A549 (cell line): Measurements from ENCODE around the gene MEG3. TPM values are rescaled to one million over a fixed set of nuclear protein-coding genes. Genes with fewer than 3 reads are reported as not detected.

ENCODE experiments used
- ATAC-seq, 2 experiments: fragments of 200-7000 bp in 1 of 2; fragments of >200 bp in 1 of 2; cut with Nextera tagmentation in 1 of 2; cut with Tn5 transposase in 1 of 2; 3 replicates each; pipeline versions ENCODE4 v1.8.0 to v1.9.1; 2018 to 2020; ENCODE audit warnings: mild to moderate bottlenecking in 1 of 2, moderate library complexity in 1 of 2
- CTCF ChIA-PET: fragments of 300-600 bp; sonication (Branson Sonifier 250); formaldehyde crosslinking; extraction: SDS; loops from one replicate; lab custom pipeline; 2021; ENCODE audit warnings: antibody characterized with exemption, inconsistent platforms; lab: Yijun Ruan, JAX
- POLR2A ChIA-PET: fragments of 350-600 bp; formaldehyde crosslinking; extraction: SDS; loops from one replicate; lab custom pipeline; 2021; ENCODE audit warnings: antibody characterized with exemption, inconsistent platforms; lab: Yijun Ruan, JAX
- DNase-seq, 2 experiments: peaks; one replicate each; pipeline versions ENCODE4 v3.0.0 to v3.0.0-alpha.2; 2011 to 2016; ENCODE audit warnings: low read depth in 1 of 2, low spot score in 1 of 2
- FAIRE-seq: peaks from 2 replicates; lab custom pipeline; 2011; peaks lifted over from hg19 to GRCh38; lab: Jason Lieb, UNC
- H3K27ac ChIP-seq, 2 experiments: fragments of >200 bp; sonication (Bioruptor Twin); formaldehyde crosslinking; 3 replicates each; pipeline ENCODE4 v1.5.1; 2016 to 2017
- H3K4me1 ChIP-seq: fragments of >200 bp; sonication (Bioruptor Twin); formaldehyde crosslinking; 3 replicates; pipeline ENCODE4 v1.6.1; 2016
- H3K4me2 ChIP-seq: fragments of >200 bp; sonication (Bioruptor Twin); formaldehyde crosslinking; 3 replicates; pipeline ENCODE4 v1.6.1; 2016
- H3K4me3 ChIP-seq: fragments of >200 bp; sonication (Bioruptor Twin); formaldehyde crosslinking; 3 replicates; pipeline ENCODE4 v1.5.1; 2016
- H3K9me3 ChIP-seq: fragments of >200 bp; sonication (Bioruptor Twin); formaldehyde crosslinking; 3 replicates; pipeline ENCODE4 v1.6.1; 2016
- EHMT2 ChIP-seq: fragments of 200-600 bp; sonication (generic); IDR thresholded peaks from 2 replicates; pipeline ENCODE4 v1.6.1; 2016; ENCODE audit warnings: antibody characterized with exemption, low read depth, mild to moderate bottlenecking, moderate library complexity
- EP300 ChIP-seq, 2 experiments: fragments of >200 bp; sonication (Bioruptor Twin); formaldehyde crosslinking; IDR thresholded peaks; 2 replicates in 1 of 2; 3 replicates in 1 of 2; pipeline ENCODE4 v1.6.1; 2016 to 2017
- HES2 ChIP-seq: fragments of >200 bp; sonication (Bioruptor Twin); formaldehyde crosslinking; IDR thresholded peaks from 2 replicates; pipeline ENCODE4 v1.6.1; 2016
- HOXB13 ChIP-seq: fragments of 250-450 bp; sonication (Bioruptor Pico); IDR thresholded peaks from 2 replicates; pipeline ENCODE4 v1.5.0; 2020; ENCODE audit warnings: low read depth, mild to moderate bottlenecking, moderate library complexity
- KDM1A ChIP-seq: fragments of 200-600 bp; sonication (generic); IDR thresholded peaks from 2 replicates; pipeline ENCODE4 v1.6.1; 2016; ENCODE audit warnings: low read depth, mild to moderate bottlenecking
- MYC ChIP-seq: IDR thresholded peaks from 2 replicates; pipeline ENCODE4 v1.6.1; 2012; ENCODE audit warnings: mild to moderate bottlenecking, inconsistent platforms, low read length, improper control_type of control experiment, borderline replicate concordance
- PBX3 ChIP-seq: IDR thresholded peaks from 2 replicates; pipeline ENCODE4 v1.6.1; 2012
- POLR2AphosphoS2 ChIP-seq: conservative IDR thresholded peaks from 2 replicates; pipeline ENCODE4 v1.6.1; 2012; ENCODE audit warnings: low read length, improper control_type of control experiment, inconsistent platforms
- REST ChIP-seq: fragments of 200-600 bp; sonication (generic); IDR thresholded peaks from 2 replicates; pipeline ENCODE4 v1.6.1; 2016; ENCODE audit warnings: antibody characterized with exemption, mild to moderate bottlenecking, moderate library complexity
- SMC3 ChIP-seq: fragments of >200 bp; sonication (Bioruptor Twin); formaldehyde crosslinking; IDR thresholded peaks from 3 replicates; pipeline ENCODE4 v1.6.1; 2018; ENCODE audit warnings: inconsistent platforms
- TP53 ChIP-seq: fragments of 250-450 bp; sonication (Bioruptor Pico); IDR thresholded peaks from 2 replicates; pipeline ENCODE4 v1.5.0; 2021; ENCODE audit warnings: mild to moderate bottlenecking, moderate library complexity
- WGBS: methylation state at CpG from one replicate; pipeline ENCODE4 v1.1.6; 2017; ENCODE audit errors: missing lambda C conversion rate; 5-methylcytosine and 5-hydroxymethylcytosine counted together
- polyA plus RNA-seq, 4 experiments: library from polyadenylated mRNA; depleted of rRNA in 3 of 4; stranded (reverse); fragments of >200 nt; fragmentation: RNase III in 1 of 4; extraction: RNeasy Plus Mini Kit Qiagen cat#74134 plus additional on column Dnase treatment in 1 of 4; gene quantifications; 2 replicates in 3 of 4; 3 replicates in 1 of 4; pipeline ENCODE4 v1.2.3, GENCODE V29; 2011 to 2017
- TF ChIP-seq, protein P1 (sequence below): fragments of 250-450 bp; sonication (Bioruptor Pico); IDR thresholded peaks from 2 replicates; pipeline ENCODE4 v1.5.0; 2021; ENCODE audit warnings: mild to moderate bottlenecking, moderate library complexity, borderline replicate concordance
- TF ChIP-seq, protein P2 (sequence below): fragments of >200 bp; sonication (Bioruptor Twin); formaldehyde crosslinking; IDR thresholded peaks from 3 replicates; pipeline ENCODE4 v1.6.1; 2016

Gene MEG3
- polyA plus RNA-seq, 2 of the 4 experiments (the other 2 are of a cell fraction): 27.0 to 56.7 TPM

- TF ChIP-seq, protein P1, sequence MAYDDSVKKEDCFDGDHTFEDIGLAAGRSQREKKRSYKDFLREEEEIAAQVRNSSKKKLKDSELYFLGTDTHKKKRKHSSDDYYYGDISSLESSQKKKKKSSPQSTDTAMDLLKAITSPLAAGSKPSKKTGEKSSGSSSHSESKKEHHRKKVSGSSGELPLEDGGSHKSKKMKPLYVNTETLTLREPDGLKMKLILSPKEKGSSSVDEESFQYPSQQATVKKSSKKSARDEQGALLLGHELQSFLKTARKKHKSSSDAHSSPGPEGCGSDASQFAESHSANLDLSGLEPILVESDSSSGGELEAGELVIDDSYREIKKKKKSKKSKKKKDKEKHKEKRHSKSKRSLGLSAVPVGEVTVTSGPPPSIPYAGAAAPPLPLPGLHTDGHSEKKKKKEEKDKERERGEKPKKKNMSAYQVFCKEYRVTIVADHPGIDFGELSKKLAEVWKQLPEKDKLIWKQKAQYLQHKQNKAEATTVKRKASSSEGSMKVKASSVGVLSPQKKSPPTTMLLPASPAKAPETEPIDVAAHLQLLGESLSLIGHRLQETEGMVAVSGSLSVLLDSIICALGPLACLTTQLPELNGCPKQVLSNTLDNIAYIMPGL (CRISPR knock-in tag): no peak
- TF ChIP-seq TP53 (CRISPR knock-in tag): no peak
- TF ChIP-seq, protein P2, sequence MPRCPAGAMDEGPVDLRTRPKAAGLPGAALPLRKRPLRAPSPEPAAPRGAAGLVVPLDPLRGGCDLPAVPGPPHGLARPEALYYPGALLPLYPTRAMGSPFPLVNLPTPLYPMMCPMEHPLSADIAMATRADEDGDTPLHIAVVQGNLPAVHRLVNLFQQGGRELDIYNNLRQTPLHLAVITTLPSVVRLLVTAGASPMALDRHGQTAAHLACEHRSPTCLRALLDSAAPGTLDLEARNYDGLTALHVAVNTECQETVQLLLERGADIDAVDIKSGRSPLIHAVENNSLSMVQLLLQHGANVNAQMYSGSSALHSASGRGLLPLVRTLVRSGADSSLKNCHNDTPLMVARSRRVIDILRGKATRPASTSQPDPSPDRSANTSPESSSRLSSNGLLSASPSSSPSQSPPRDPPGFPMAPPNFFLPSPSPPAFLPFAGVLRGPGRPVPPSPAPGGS: no peak
These were observed 15.3 kb downstream of the MEG3 start (continued) for GRCh38 chr14:100841066-100841760.

DNA sequence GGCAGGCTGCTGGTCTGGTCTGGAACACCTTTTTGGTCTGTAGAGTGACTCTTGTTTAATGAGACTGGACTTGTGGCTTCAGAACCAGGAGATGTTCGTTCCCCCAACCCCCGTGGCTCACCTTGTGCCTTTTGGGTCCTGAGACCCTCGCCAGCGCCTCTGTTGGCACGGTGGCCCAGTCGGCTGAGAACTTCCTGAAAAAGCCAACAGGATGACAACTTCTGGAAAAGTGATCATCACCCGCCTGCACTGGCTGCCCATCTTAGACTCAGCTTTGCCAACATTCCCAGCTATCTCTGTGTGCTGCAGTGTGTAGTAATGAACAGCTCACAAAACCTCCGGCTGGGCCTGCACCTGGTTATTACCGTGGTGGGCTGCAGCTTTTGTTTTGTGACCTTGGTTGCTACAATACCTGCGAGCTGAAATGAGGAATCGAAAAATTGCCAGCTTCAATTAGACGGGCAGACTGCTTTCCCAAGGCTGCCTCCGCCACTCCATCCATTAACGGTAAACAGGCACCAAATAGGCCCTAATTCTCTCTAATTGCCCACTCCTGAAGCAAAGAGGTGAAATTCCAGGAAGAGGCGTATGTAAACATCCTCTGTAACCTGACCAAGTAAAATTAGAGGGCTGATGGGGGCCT is 16.0 kb downstream of the MEG3 start:
- TF ChIP-seq POLR2AphosphoS2: no peak
- TF ChIP-seq REST: no peak
- no peak for TF ChIP-seq EHMT2
- no peak for TF ChIP-seq HOXB13 (CRISPR knock-in tag)
- no peak for TF ChIP-seq MYC
- TF ChIP-seq HES2: no peak
- TF ChIP-seq EP300 (IDR thresholded peaks at IDR 0.05): no peak
- TF ChIP-seq PBX3: no peak
- TF ChIP-seq SMC3: no peak
- no peak for TF ChIP-seq KDM1A
- H3K27ac ChIP-seq: no peak overlapping the region
- ChIA-PET CTCF (interaction anchor here (0.9 to 1.6 kb wide), 7 partner anchors 9 to 787 kb away, joined by 3 to 7 read pairs (median 5); no protein-coding TSS in a partner anchor), POLR2A (interaction anchor here (0.6 kb wide), 1 partner anchor 15 kb away, joined by 4 read pairs; no protein-coding TSS in a partner anchor)
- DNase-seq: no peak
- peaks cover 11% of the 10 kb centered on the region; the same call in 1 of the 3 replicates for H3K4me1 ChIP-seq
- ATAC-seq: no peak
- no peak overlapping the region for H3K4me3 ChIP-seq
- no peak overlapping the region for H3K4me2 ChIP-seq
- 93% methylated on average over 15 of the region's 15 CpGs for WGBS
- no peaks in the 10 kb centered on the region for H3K9me3 ChIP-seq
- FAIRE-seq: no peak
